ENCODE measurements around the gene SKIC8. TPM values are rescaled to one million over a fixed set of nuclear protein-coding genes. Genes with fewer than 3 reads are reported as not detected.

The SKIC8 gene
- total RNA-seq, 1 donor from 2014 or later: 43.9 TPM

DNA sequence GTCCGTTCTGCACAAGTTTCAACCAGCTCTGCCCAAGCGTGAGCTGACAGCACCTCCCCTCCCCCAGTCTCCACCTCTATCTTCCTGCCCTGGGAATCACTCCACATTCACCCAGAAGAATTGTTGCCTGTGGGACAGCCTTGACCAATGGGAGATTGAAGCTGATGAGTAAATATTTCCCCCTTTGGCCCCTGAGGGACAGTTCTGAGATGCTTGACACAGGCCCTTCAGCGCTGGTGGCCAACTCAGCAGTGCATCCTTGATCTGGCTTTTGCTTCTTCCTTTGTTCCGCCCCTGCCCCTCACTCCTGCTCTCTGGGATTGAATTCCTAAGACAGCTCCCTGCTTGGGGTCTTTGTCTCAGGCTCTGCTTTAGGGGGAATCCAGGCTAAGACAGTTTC is 13.1 kb upstream of the SKIC8 start:
- H3K27ac Mint-ChIP-seq (ENCODE audit: unreplicated experiment): no peak overlapping the region
- no peak for DNase-seq
- H3K27me3 Mint-ChIP-seq (ENCODE audit: unreplicated experiment): peaks cover 6% of the 10 kb centered on the region
- no peak for TF ChIP-seq CTCF (IDR thresholded peaks at IDR 0.05; ENCODE audit: partially characterized antibody, unreplicated experiment)
- H3K4me3 Mint-ChIP-seq (ENCODE audit: unreplicated experiment): no peak overlapping the region
- peaks cover 24% of the 10 kb centered on the region for H3K4me1 Mint-ChIP-seq (ENCODE audit: low read depth, unreplicated experiment)
- H3K36me3 Mint-ChIP-seq (ENCODE audit: unreplicated experiment): no peaks in the 10 kb centered on the region
- H3K9me3 Mint-ChIP-seq (ENCODE audit: unreplicated experiment): peaks cover 3% of the 10 kb centered on the region

GRCh38 chr15:78311292-78311691 is 11.9 kb upstream of the SKIC8 start:
- Mint-ChIP-seq H3K4me3 (ENCODE audit: unreplicated experiment) (no peak overlapping the region), H3K9me3 (ENCODE audit: unreplicated experiment) (peaks cover 3% of the 10 kb centered on the region), H3K4me1 (ENCODE audit: low read depth, unreplicated experiment) (peaks cover 11% of the 10 kb centered on the region), H3K36me3 (ENCODE audit: unreplicated experiment) (no peaks in the 10 kb centered on the region), H3K27ac (ENCODE audit: unreplicated experiment) (no peak overlapping the region), H3K27me3 (ENCODE audit: unreplicated experiment) (peaks cover 5% of the 10 kb centered on the region)
- DNase-seq: no peak
- no peak for TF ChIP-seq CTCF (IDR thresholded peaks at IDR 0.05; ENCODE audit: partially characterized antibody, unreplicated experiment)

DNA sequence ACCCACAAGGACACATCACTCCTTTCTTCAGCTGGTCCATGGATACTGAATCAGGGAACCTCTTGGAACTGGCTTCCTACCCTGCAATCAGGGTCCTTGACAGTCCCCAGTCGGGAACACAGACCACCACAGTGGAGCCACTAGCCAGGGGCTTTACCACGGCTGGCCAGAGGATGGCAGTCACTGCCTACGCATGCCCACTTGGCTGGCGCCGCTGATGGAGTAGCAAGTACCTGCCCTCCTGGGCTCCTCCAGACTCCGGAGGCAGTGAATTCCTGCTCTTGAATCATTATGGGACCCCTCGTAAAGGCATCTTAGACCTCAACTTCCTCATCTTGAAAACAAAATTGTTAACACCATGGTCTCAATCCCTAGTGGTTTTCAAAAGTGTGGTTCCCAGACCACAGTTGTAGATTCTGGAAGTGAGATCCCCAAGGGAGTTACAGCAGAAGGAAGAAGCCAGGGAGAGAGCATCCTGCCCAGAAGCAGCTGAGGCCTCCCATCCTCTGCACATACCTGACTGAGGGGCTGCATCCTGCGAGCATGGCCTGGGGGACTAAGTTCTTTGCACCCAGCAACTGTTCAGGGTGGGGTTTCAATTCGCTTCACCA is 9.1 kb upstream of the SKIC8 start:
- Mint-ChIP-seq H3K36me3 (ENCODE audit: unreplicated experiment) (no peaks in the 10 kb centered on the region), H3K4me1 (ENCODE audit: low read depth, unreplicated experiment) (peaks cover 7% of the 10 kb centered on the region)
- peak; percentile 78 for TF ChIP-seq CTCF (IDR thresholded peaks at IDR 0.05; ENCODE audit: partially characterized antibody, unreplicated experiment)

GRCh38 chr15:78307976-78308375 is 8.6 kb upstream of the SKIC8 start:
- H3K9me3 Mint-ChIP-seq (ENCODE audit: unreplicated experiment): peaks cover 3% of the 10 kb centered on the region
- no peak for TF ChIP-seq CTCF (IDR thresholded peaks at IDR 0.05; ENCODE audit: partially characterized antibody, unreplicated experiment)
- peaks cover 7% of the 10 kb centered on the region for H3K4me1 Mint-ChIP-seq (ENCODE audit: low read depth, unreplicated experiment)
- no peak overlapping the region for H3K27ac Mint-ChIP-seq (ENCODE audit: unreplicated experiment)
- H3K36me3 Mint-ChIP-seq (ENCODE audit: unreplicated experiment): no peaks in the 10 kb centered on the region
- no peak overlapping the region for H3K4me3 Mint-ChIP-seq (ENCODE audit: unreplicated experiment)
- no peak for DNase-seq
- peaks cover 5% of the 10 kb centered on the region for H3K27me3 Mint-ChIP-seq (ENCODE audit: unreplicated experiment)

More for the DNA sequence above, 9.1 kb upstream of the SKIC8 start:
- DNase-seq: peak; percentile 93
- Mint-ChIP-seq H3K9me3 (ENCODE audit: unreplicated experiment) (peaks cover 3% of the 10 kb centered on the region), H3K27me3 (ENCODE audit: unreplicated experiment) (peaks cover 5% of the 10 kb centered on the region), H3K4me3 (ENCODE audit: unreplicated experiment) (no peak overlapping the region), H3K27ac (ENCODE audit: unreplicated experiment) (no peak overlapping the region)

DNA sequence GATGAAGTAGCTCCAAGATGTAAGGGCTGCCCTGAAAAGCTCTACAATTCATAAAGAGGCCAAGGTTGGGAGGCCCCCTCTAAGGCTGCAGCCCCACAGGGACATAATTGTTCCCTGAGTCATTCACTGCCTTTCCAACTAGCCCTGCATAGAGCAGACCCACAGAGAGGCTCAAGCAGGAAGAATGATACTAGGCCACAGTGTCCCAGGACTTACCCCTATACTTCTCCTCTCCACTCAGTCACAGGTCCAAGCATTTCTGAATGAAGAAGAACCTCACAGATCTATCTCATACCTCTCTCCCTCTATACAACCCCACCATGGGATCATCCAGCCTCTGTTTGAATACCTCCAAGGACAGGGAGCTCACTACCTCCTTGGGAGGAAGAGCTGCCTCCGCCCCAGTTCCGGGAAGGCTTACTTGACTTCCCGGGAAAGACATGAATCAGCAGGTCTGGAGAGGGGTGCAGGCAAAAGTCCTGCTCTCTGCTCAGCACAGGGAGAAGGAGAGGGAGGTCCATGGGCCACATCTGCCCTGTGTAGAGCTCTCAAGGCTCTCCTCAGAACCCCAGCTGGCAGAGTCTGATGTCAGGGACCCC is 6.9 kb upstream of the SKIC8 start:
- peaks cover 1% of the 10 kb centered on the region for H3K9me3 Mint-ChIP-seq (ENCODE audit: unreplicated experiment)
- DNase-seq: no peak
- no peak overlapping the region for H3K27ac Mint-ChIP-seq (ENCODE audit: unreplicated experiment)
- peaks cover 7% of the 10 kb centered on the region for H3K4me1 Mint-ChIP-seq (ENCODE audit: low read depth, unreplicated experiment)
- H3K4me3 Mint-ChIP-seq (ENCODE audit: unreplicated experiment): no peak overlapping the region
- H3K36me3 Mint-ChIP-seq (ENCODE audit: unreplicated experiment): no peaks in the 10 kb centered on the region
- TF ChIP-seq CTCF (IDR thresholded peaks at IDR 0.05; ENCODE audit: partially characterized antibody, unreplicated experiment): no peak
- H3K27me3 Mint-ChIP-seq (ENCODE audit: unreplicated experiment): peaks cover 5% of the 10 kb centered on the region
